Activated CD4-positive, alpha-beta T cell treated with anti-CD3 and anti-CD28 coated beads for 1 hour (primary cell): ENCODE measurements around the gene SKA2.
"Not testable (repeated sequence)": the region's sequence is repeated elsewhere in the genome, so short reads cannot be mapped to it uniquely, and the experiment has no call there.

Experiments
- DNase-seq: peaks from one replicate; pipeline ENCODE4 v3.0.0-alpha.2; 2020

Gene SKA2

DNA sequence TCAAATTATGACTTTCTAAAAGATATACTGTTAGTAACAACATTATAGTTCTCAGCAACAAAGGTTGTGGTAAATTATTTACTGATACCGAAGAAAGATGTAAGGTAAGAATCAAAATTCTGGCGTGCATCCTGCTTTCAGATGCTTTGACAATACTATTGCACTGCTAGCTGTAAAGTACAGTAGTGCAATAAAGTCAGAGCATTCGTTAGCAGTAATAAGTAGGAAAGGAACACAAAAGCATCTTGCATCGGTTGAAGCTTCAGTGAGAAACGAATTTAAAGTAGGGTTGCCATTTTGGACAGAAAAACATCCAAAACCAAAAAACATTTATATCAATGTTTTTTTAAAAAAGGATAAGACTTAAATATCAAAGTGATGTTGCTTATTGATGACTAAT lies 4.0 kb downstream of the SKA2 start:
- no peak for DNase-seq

DNA sequence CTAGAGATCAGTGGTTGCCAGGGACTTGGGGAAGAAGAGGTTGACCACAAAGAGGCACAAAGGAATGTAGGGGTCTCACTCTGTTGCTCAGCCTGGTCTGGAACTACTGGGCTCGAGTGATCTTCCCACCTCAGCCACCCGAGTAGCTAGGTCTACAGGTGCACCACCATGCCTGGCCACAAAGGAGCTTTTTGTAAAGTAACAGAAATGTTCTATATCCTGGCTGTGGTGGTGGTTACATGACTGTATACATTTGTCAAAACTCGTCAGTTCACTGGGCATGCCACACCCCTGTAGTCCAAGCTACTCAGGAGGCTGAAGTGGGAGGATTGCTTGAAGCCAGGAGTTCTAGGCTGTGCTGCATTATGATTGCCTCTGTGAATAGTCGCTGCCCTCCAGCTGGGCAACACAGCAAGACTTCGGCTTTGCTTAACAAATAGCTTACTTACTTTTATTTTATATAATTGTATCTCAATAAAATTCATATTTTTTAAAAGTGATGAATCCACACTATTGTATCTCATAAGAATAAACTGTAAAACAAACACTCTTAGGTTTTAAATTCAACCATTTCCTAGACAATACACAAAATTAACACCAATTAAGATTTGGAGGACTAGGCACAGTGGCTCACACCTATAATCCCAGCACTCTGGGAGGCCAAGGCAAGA lies 5.0 kb downstream of the SKA2 start:
- DNase-seq, result no peak

DNA sequence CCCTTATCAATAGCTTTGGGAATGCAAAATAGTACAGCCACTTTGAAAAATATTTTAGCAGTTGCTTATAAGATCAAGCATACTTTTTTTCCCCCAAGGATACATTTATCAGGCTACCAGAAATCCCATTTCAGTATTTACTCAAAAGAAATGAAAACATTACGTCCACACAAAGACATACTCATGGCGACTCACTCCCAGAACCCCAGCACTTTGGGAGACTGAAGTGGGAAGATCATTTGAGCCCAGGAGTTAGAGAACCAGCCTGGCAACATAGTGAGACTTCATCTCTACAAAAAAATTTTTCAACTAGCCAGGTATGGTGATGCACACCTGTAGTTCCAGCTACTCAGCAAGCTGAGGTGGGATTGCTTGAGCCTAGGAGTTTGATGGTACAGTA lies 5.9 kb downstream of the SKA2 start:
- DNase-seq, result no peak

DNA sequence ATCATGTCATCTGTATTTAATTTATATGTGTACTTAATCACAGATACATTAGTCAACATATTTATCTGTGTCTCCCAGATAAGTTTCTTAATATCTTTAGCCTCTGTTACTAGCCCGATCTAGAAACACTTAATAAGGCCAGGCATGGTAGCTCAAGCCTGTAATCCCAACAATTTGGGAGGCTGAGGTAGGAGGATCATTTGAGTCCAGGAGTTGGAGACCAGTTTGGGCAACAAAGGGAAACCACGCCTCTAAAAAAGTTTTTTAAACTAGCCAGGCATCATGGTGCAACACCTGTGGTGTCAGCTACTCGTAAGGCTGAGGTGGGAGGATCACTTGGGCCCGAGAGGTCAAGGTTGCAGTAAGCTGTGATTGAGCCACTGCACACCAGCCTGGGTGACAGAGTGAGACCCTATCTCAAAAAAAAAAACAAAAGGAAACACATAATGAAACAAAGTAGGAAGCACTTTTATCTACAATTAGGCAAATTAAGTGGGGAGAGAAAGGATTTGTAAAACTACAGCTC lies 9.4 kb downstream of the SKA2 start:
- no peak for DNase-seq

DNA sequence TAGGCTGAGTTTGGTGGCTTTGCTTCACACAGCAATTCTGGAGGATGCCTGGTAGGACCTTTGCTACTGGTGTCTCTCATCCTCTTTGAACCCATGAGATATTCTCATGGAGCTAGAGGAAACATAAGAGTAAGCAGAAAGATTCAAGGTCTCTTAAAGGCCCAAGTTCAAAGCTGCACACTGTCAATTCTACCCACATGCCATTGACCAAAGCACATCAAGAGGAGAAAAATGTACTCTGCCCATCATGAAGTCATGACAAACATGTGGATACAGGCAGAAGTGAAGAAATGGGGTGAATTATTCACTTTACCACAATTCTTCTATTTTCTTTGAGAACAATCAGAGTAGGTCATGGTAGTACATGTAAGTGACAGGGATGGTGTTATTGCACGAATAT lies 13.1 kb downstream of the SKA2 start:
- no peak for DNase-seq

DNA sequence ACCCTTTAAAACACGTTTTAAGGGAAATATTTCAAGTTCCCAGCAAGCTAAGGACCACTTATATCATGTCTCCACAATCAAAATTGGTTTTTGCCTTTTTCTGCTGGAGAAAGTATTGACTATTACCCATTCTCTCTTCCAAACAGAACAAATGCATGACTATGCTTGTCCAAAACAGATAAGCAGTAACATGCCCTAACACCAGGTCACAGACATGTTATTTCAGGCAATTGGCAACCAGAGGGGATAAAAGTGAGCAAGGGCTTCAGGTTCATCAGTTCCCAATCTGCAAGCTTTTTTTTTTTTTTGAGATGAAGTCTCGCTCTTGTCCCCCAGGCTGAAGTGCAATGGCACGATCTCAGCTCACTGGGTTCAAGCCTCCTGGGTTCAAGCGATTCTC lies 15.0 kb downstream of the SKA2 start:
- DNase-seq, result no peak

DNA sequence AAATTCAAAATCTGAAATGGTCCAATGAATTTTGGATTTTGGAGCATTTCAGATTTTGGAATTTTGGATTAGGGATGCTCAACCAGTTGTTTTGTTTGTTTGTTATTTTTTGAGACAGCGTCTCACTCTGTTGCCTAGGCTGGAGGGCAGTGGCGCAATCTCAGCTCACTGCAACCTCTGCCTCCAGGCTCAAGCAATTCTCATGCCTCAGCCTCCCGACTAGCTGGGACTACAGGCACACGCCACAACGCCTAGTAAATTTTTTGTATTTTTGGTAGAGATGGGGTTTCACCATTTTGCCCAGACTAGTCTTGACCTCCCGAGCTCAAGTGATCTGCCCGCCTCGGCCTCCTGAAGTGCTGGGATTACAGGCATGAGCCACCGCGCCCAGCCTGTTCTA lies 16.6 kb downstream of the SKA2 start:
- DNase-seq, result not testable (repeated sequence)

DNA sequence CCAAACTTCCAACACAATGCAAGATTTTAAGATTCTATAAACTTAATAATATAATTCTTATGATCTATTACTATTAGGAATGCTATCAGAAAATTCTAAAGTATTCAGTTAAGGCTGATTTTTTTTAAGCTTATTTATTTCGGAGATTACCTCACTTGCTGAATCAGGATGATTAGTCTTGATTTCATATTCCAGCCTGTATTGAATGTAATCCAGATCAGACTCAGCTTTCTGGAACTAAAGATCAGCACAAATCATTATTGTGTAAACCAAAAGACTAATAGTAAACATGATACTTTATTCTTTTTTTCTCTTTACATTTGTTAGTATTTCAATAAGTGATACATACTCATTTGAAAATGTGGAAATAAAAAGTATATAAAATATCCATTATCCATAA lies 23.9 kb downstream of the SKA2 start:
- no peak for DNase-seq

DNA sequence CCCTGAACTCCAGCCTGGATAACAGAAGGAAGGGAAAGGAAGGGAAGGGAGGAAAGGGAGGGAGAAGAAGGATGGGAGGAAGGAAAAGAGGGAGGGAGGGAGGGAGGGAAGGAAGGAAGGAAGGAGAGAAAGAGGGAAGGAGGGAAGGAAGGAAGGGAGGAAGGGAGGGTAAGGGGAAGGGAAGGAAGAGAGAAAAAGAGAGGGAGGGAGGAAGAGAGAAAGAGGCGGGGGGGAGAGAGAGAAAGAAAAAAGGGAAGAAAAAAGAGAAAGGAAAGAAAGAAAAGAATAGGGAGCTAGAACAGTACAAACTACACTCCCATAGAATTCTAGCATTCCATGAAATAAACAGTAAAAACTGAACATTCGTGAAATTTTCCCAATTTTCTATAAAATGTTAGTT lies 25.2 kb downstream of the SKA2 start:
- DNase-seq, result no peak

DNA sequence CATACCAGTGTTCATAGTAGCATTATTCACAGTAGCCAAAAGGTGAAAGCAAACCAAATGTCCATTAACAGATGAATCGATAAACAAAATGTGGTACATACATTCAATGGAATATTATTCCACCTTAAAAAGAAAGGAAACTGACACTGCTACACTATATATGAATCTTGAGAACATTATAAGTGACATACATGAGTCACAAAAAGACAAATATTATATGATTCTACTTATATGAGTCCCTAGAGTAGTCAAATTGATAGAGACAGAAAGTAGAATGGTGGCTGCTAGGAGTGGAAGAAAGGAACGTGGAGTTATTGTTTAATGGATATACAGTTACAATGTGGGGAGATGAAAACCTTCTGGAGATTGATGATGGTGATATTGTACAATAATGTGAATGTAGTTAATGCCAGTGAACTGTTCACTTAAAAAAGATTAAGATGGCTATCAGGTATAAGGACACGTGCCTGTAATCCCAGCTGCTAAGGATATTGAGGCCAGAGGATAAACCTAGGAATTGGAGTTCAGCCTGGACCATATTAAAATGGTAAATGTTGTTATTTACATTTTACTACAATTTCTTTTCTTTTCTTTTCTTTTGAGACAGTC lies 28.1 kb downstream of the SKA2 start:
- no peak for DNase-seq

DNA sequence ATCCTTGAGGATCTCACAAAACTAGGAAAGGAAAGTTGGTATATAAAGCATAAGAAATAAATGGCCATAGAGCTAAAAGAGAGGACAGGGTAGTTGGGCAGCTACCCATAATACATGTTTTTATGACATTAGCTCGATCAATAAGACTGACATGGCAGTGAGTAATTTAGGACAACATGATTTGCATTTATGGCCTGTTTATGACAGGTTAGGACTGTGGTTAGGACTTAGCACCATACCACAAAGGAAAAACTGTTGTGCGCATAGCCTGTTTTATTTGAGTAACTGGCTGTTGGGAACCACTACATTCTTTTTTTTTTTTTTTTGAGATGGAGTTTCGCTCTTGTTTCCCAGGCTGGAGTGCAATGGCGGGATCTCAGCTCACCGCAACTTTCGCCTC lies 30.3 kb downstream of the SKA2 start:
- DNase-seq, result no peak

DNA sequence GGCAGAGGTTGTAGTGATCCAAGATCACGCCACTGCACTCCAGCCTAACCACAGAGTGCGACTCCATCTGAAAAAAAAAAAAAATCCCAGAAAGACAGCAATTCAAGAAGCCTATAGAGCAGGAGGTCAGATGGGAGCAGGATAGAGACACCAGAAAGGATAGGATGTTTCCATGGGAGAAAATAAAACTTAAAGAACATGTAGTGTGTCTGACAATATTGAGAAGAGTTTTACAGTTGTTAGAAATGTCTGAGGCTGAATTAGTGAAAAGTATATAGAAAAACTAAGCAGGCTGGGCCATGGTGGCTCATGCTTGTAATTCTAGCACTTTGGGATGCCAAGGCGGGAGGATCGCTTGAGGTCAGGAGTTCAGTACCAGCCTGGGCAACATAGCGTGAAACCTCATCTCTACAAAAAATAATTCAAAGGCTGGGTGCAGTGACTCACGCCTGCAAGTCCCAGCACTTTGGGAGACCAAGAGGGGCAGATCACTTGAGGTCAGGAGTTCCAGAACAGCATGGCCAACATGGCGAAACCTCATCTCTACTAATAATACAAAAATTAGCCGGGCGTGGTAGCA lies 33.0 kb downstream of the SKA2 start:
- no peak for DNase-seq

DNA sequence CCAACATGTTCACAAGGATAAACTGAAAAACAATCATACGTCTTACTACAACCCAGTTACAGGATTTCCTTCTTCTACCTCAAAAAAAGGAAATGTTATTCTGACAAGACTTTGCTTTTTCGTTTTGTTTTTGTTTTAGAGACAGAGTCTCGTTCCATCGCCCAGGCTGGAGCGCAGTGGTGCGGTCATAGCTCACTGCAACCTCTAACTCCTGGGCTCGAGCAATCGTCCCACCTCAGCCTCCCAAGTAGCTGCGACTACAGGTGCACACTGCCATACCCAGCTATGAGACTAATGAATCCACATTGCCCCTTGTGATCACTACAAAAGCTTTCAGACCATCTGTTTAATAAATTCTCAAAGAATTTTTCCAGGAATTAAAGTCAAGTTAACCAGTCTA lies 39.5 kb downstream of the SKA2 start:
- DNase-seq, result no peak

DNA sequence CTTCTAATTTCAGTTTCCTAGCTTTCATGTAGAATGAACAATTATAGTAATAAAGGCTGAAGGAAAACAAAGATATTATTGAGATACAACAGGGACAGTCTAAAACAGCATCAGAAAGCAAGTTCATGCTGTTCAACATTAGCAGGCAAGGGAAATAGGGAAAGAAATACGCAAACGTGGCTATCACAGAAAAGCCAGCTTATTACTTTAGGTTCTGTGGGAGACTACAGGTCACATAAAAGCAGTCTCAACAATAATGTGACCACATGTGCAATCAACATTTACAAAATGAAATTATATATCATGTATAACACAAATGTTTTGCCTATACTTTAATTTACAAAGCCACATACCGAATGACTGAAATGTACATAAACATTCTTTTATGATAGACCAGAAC lies 43.4 kb downstream of the SKA2 start:
- no peak for DNase-seq

DNA sequence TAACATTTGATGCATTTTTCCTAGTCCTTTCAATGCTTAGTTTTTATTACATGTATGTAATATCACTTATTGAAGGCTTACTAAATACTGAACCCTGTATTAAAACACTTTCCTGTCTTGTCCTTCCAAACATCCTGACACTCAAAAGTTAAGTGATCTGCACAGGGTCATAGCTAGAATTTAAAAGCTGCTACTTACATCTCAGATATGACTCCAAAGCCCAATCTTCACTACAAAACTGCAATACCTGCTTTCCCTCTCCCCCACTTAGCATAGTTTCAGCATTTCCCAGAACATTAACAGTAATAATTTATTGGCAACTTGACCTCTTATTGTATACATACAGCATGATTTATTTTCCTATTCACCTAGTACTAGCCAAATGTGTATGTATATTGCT lies 44.0 kb downstream of the SKA2 start:
- no peak for DNase-seq

DNA sequence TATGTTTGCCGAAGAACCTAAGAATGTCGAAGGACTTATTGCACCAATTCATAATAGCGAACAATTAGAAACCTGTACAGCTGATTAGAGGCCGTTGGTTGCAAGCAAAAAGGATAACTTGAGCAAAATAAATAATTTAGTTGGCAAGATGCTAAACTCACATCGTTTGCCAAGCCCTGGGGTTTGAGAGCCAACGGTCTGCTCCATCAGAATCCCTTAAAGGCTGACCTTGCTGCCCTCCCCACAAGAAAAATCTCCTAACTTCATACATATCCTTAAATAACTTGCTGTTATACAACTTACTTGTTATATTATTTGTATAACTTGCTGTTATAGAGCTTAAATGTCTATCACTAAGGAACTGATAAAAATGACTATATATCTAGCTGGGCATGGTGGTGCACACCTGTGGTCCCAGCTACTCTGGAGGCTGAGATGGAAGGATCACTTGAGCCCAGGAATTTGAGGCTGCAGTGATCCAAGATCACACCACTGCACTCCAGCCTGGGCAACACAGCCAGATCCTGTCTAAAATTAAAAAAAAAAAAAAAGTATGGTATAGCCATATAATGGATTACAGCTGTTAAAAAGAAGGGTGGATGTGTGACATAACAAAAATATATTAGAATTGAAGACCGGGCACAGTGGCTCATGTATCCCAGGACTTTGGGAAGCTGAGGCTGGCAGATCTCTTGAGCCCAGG lies 46.4 kb downstream of the SKA2 start:
- DNase-seq, result no peak

DNA sequence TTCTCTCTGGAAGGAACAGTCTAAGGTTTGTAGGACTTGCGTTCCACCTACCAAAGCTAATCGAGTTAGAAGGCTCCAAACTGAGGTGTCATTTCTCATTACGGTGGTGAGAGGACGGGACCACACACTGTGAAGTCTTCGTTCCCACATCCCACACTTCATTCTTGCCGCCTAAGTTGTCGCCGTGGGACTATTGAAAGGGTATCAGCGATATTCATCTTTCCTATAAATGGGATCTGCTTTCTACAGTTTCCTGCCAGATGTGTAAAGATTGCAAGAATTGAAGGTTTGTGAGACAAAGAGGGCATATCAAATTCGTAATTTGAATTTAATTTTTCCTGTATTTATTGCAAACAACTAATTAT lies 47.7 kb downstream of the SKA2 start:
- no peak for DNase-seq

DNA sequence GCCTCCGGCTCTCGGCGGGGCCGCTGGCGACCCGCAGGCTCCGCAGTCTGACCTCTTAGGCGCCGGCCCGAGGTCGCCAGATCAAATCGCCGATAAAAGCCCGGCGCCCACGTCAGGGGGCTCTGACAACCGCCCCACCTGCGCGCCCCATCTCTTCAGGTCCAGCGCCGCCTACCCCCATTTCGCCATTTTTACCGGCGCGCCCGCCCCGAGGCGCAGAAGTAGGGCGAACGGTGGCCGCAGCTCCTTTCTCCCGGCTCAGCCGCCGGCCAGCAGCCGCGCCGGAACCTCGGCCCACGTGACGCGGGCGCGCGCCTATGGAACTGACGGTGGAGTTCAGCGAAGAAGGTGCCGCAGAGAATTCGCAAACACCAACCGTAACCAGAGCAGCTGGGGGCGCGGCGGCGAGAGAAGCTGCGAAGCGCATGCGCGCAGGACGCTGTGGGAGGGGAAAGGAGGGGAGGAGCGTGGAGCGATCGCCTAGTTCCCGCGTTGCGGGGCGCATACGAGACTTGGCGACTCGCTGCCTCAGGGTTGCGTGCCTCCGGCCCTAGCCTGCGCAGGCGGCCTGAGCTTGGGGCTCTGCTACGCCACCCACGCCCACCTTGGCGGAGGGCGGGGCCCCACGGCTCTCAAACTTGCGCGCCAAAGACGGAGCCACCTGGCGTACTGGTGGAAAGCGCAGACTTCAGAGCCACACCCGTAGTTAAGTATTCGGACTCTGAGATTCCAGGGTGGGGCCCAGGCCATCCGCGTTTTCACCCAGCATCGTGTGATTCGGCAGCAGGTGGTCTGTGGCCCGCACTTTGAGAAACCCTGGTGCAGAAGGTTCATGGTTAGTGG lies 48.3 kb downstream of the SKA2 start, which contains the start of gene TRIM37:
TRIM37 (minus strand) TSS at position 418 of the 843 bp plus-strand sequence. CDS start 419 bp downstream, outside the sequence.
- DNase-seq, result peak; percentile 99

DNA sequence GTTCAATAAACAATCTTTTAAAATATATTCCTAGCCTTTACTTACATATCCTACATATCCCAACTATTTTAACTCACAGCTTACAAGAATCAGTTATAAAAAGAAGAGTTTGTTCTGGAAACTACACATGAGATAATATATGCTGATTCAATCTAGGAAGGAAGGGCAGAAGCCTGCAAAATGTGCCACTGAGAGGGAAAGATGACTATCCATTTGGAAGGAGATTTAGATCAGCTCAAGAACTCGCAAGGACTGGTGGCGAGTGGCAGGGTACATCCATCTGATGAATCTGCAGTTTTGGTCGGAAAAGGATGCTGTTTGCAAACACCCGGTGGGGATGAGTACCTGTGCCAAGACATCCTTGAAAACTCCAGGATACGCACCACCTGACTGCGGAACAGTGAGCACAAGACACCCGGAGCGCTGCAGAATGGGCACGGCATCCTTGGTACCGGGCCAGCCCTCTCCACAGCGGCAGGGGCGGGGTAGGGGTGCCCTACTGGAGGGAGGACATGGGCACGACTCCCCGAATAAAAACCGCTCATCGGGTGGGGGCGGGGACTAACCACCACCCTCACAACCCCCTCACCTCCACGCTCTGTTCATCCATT lies 49.0 kb downstream of the SKA2 start:
- peak; percentile 63 for DNase-seq

DNA sequence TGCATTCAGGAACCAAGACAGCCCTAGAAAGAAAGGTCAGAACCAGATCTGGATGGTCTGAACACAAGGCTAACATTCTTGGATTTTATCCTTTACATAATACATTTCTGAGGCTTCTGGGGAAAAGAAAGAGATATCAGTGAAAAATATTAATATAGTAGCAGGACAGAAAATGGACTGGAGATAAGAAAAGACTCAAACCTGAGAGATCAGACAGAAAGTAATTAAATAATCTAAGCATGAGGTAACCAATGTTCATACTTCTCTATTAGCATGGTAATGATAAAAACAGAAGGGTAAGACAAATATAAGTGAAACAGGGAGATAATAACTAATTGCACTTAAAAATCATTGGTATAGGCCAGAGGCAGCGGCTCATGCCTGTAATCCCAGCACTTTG lies 53.8 kb downstream of the SKA2 start:
- no peak for DNase-seq

DNA sequence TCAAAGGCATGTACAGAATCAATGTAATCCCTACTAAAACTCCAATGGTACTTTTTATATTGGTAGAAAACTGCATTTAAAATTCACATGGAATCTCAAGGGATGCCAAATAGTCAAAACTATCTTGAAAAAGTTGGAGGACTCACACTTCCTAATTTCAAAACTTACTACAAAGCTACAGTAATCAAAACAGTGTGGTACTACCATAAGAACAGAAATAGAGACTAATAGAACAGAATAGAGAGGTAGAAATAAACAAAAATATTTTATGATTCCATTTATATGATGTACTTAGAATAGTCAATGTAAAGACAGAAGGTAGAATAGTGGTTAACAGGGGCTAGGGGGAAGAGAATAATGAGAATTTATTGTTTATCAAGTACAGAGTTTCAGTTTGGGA lies 57.1 kb downstream of the SKA2 start:
- DNase-seq, result no peak

DNA sequence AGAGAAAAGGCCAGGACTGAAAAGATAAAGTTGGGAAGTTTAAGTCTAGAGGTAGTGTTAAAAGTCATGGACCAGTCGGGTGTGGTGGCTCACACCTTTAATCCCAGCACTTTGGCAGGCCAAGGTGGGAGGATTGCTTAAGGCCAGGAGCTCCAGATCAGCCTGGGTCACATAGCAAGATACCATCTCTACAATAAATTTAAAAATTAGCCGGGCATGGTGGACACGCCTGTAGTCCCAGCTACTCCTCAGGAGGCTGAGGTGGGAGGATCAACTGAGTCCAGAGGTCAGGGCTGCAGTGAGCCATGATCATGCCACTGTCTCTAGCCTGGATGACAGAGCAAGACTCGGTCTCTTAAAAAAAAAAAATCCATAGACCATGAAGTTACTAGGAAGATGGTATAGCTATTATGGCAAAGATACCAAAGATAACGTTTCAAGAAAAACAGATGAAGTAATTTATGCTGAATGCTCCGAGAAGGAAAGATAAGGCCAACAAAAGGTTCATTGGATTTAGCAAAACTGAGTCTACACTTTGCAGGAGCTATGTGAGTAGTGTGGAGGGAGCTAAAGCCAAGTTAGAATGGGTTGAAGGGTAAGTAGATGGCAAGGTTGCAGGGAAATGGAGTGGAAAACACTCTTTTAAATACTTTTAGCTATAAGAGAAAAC lies 60.0 kb downstream of the SKA2 start:
- no peak for DNase-seq
